DND-41 (cell line): ENCODE measurements around the gene DHX30.

Source experiments
- ATAC-seq: fragments of 200-7000 bp; cut with Tn5 transposase; 3 replicates; pipeline ENCODE4 v1.9.1; 2021; ENCODE audit warnings: low read depth; ENCODE audit not compliant: insufficient read depth
- DNase-seq: peaks from one replicate; pipeline ENCODE4 v3.0.0-alpha.2; 2020
- H2AFZ ChIP-seq: 2 replicates; pipeline ENCODE4 v1.6.0; 2012; ENCODE audit warnings: low read depth, low read length
- H3K27ac ChIP-seq: 2 replicates; pipeline ENCODE4 v1.5.1; 2012; ENCODE audit warnings: low read length, inconsistent platforms
- H3K27me3 ChIP-seq: fragments of 200-600 bp; sonication (generic); 2 replicates; pipeline ENCODE4 v1.6.0; 2012; ENCODE audit warnings: low read length, mild to moderate bottlenecking, inconsistent platforms; ENCODE audit not compliant: insufficient read depth, poor library complexity
- H3K36me3 ChIP-seq: 2 replicates; pipeline ENCODE4 v1.5.1; 2012; ENCODE audit warnings: low read length, inconsistent platforms; ENCODE audit not compliant: insufficient read depth
- H3K4me1 ChIP-seq: 2 replicates; pipeline ENCODE4 v1.5.1; 2012; ENCODE audit warnings: mild to moderate bottlenecking, low read length; ENCODE audit not compliant: insufficient read depth
- H3K4me2 ChIP-seq: 2 replicates; pipeline ENCODE4 v1.6.0; 2012; ENCODE audit warnings: mild to moderate bottlenecking, moderate library complexity, low read length, inconsistent platforms; ENCODE audit not compliant: insufficient read depth
- H3K4me3 ChIP-seq, 2 experiments: fragments of 200-600 bp in 1 of 2; shearing (Covaris generic) in 1 of 2; 2 replicates each; pipeline ENCODE4 v1.5.1; 2012 to 2016; ENCODE audit warnings: inconsistent platforms in 2 of 2, low read length in 2 of 2, mild to moderate bottlenecking in 2 of 2, low read depth in 1 of 2, moderate library complexity in 1 of 2
- H3K79me2 ChIP-seq: 2 replicates; pipeline ENCODE4 v1.6.0; 2012; ENCODE audit warnings: low read length, inconsistent platforms; ENCODE audit not compliant: insufficient read depth
- H3K9ac ChIP-seq: 2 replicates; pipeline ENCODE4 v1.6.0; 2012; ENCODE audit warnings: low read depth, mild to moderate bottlenecking, inconsistent platforms, low read length, moderate library complexity
- H3K9me3 ChIP-seq: 2 replicates; pipeline ENCODE4 v1.5.1; 2012; ENCODE audit warnings: low read length, moderate library complexity, mild to moderate bottlenecking, inconsistent platforms; ENCODE audit not compliant: insufficient read depth, severe bottlenecking
- H4K20me1 ChIP-seq: 2 replicates; pipeline ENCODE4 v1.6.0; 2012; ENCODE audit warnings: low read length; ENCODE audit not compliant: insufficient read depth
- EZH2 ChIP-seq: IDR thresholded peaks from 3 replicates; pipeline ENCODE4 v1.6.1; 2012; ENCODE audit warnings: borderline replicate concordance, low read depth, mild to moderate bottlenecking, moderate library complexity, low read length, inconsistent platforms; ENCODE audit not compliant: severe bottlenecking
- TF ChIP-seq, protein P1 (sequence below): IDR thresholded peaks from 2 replicates; pipeline ENCODE4 v1.5.1; 2012; ENCODE audit warnings: borderline replicate concordance, low read length, moderate library complexity, mild to moderate bottlenecking; ENCODE audit not compliant: poor library complexity, severe bottlenecking; ENCODE audit errors: extremely low read depth

DHX30 gene

DNA sequence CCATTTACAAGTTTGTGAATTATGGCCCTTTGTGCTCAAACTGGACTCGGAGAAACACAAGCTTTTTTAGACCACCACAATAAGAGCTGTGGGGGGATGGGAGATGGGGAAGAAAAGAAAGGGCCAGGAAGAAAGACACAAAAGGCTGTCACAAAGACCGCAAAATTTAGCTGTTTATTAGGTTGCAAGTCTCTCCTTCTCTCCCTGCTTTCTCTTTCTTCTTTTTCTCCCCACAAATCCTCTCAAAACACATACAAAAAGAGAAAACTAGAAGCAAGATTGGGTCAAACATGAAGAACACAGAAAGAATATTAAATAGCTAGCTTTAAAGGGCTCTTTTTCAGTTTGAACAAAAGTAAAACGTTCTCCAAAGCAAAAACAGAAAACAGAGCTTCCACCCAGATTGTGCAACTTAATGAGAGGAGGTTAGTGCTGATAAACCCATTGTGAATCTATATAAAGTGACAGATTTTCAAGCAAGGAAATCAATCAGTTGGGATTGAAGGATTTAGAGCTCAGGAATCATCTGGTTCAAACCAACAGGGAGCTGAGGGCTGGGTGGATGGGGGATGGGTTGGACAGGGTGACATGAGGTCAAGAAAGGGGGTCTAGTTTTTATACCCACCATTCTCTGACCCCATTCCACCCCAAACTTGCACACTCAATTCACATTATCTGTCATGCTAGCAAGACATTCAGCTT is 87.3 kb downstream of the DHX30 start:
- Histone ChIP-seq H3K4me2 (no peak overlapping the region), H2AFZ (no peak overlapping the region), H3K9ac (no peak overlapping the region), H3K27ac (no peak overlapping the region), H3K9me3 (no peaks in the 10 kb centered on the region), H4K20me1 (no peaks in the 10 kb centered on the region), H3K4me1 (no peaks in the 10 kb centered on the region), H3K4me3 (no peak overlapping the region), H3K27me3 (no peaks in the 10 kb centered on the region), H3K79me2 (no peaks in the 10 kb centered on the region), H3K36me3 (peaks cover 15% of the 10 kb centered on the region)
- DNase-seq: no peak
- TF ChIP-seq EZH2: no peak
- TF ChIP-seq, protein P1, sequence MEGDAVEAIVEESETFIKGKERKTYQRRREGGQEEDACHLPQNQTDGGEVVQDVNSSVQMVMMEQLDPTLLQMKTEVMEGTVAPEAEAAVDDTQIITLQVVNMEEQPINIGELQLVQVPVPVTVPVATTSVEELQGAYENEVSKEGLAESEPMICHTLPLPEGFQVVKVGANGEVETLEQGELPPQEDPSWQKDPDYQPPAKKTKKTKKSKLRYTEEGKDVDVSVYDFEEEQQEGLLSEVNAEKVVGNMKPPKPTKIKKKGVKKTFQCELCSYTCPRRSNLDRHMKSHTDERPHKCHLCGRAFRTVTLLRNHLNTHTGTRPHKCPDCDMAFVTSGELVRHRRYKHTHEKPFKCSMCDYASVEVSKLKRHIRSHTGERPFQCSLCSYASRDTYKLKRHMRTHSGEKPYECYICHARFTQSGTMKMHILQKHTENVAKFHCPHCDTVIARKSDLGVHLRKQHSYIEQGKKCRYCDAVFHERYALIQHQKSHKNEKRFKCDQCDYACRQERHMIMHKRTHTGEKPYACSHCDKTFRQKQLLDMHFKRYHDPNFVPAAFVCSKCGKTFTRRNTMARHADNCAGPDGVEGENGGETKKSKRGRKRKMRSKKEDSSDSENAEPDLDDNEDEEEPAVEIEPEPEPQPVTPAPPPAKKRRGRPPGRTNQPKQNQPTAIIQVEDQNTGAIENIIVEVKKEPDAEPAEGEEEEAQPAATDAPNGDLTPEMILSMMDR: no peak
- no peak for ATAC-seq

DNA sequence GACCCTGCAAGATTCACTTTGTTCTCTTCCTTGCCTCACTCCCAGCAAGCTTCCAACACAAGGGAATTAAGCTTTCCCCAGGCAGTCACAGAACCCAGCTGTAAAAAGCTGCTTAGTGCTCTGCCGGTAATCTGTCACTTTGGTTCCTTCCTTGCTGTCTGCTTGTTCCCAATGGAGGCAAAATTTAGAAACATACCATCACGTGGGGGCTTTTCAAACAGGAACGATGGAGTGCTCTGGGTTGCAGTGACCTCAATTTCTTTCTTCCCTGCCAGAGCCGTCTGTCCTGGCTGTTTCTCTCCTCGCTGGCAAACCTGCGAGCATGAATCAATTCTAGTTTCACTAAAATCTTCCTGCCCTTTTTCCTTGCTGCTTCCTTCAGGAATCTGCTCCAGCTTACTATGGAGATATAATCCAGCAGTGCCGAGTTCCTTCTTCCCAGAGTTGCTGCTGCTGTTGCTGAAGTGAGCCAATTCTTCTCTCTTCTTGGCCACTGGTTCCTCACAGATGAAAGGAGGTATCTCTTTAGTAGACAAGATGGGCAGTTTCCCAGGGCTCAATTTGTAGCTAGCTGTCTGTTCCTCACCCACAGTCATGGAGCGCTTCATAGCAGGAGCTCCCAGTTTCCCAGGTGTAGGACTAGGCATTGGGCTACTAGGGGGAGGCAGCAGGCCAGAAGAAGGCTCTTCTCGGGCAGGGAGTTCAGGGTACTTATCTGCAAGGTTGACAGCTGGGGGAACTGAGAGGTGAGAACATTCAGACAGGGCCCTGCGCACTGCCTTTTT is 88.1 kb downstream of the DHX30 start:
- no peak overlapping the region for H3K4me3 ChIP-seq
- H3K4me2 ChIP-seq: no peak overlapping the region
- no peak overlapping the region for H3K9ac ChIP-seq
- no peak for DNase-seq
- H3K9me3 ChIP-seq: no peaks in the 10 kb centered on the region
- peaks cover 15% of the 10 kb centered on the region for H3K36me3 ChIP-seq
- no peaks in the 10 kb centered on the region for H3K79me2 ChIP-seq
- TF ChIP-seq, protein P1: no peak
- no peak for TF ChIP-seq EZH2
- no peaks in the 10 kb centered on the region for H3K27me3 ChIP-seq
- H3K27ac ChIP-seq: no peak overlapping the region
- H4K20me1 ChIP-seq: no peaks in the 10 kb centered on the region
- no peak overlapping the region for H2AFZ ChIP-seq
- H3K4me1 ChIP-seq: no peaks in the 10 kb centered on the region
- ATAC-seq: no peak

DNA sequence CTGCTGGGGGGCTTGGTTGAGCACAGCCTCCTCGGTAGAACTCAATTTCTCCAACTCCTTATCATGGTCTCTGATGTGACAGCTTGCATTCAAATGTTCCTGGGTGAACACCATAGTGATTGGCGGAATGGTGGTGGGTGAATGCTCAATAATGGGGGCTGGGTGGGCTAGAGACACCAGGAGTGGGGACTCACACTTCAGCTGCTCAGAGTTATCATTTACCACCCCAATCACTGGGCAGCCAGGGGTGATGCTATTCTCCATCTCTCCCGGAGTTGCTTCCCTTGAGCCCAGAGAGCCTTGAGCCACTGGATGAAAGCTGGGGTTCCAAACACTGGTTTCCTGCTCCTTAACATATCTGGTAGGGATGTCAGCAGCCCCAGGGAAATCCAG is 88.7 kb downstream of the DHX30 start:
- peaks cover 15% of the 10 kb centered on the region for H3K36me3 ChIP-seq
- H2AFZ ChIP-seq: no peak overlapping the region
- no peak overlapping the region for H3K4me2 ChIP-seq
- H3K27me3 ChIP-seq: no peaks in the 10 kb centered on the region
- ATAC-seq (no peak), DNase-seq (no peak)
- H3K27ac ChIP-seq: no peak overlapping the region
- H4K20me1 ChIP-seq: no peaks in the 10 kb centered on the region
- H3K9ac ChIP-seq: no peak overlapping the region
- no peak overlapping the region for H3K4me3 ChIP-seq
- TF ChIP-seq EZH2: no peak
- TF ChIP-seq, protein P1: no peak
- no peaks in the 10 kb centered on the region for H3K4me1 ChIP-seq
- H3K79me2 ChIP-seq: no peaks in the 10 kb centered on the region
- H3K9me3 ChIP-seq: no peaks in the 10 kb centered on the region
